Pancreas (tissue), 10 donors: ENCODE data around the gene BCAS1. TPM values are rescaled to one million over a fixed set of nuclear protein-coding genes. Genes with fewer than 3 reads are reported as not detected.

Experiments used
- ATAC-seq, 4 donors: fragments of 200-7000 bp; cut with Tn5 transposase; one replicate each; pipeline versions ENCODE4 v1.8.0 to v1.9.1; 2020; ENCODE audit warnings: mild to moderate bottlenecking in 4 of 4, moderate library complexity in 4 of 4
- DNase-seq, 6 donors: peaks; one replicate each; pipeline ENCODE4 v3.0.0-alpha.2; 2020
- FAIRE-seq: peaks from 2 replicates; lab custom pipeline; 2012; peaks lifted over from hg19 to GRCh38; lab: Jason Lieb, UNC
- H3K27ac ChIP-seq, 4 donors: fragments of 200-600 bp; sonication (generic); 1 replicate in 3 of 4; 2 replicates in 1 of 4; pipeline versions ENCODE4 v1.5.0 to v1.8.0; 2020
- H3K27me3 ChIP-seq, 4 donors: fragments of 200-600 bp; one replicate each; pipeline ENCODE4 v1.8.0; 2021
- H3K36me3 ChIP-seq, 3 donors: fragments of 200-600 bp; sonication (generic) in 1 of 3; one replicate each; pipeline versions ENCODE4 v1.5.0 to v1.8.0; 2020 to 2021
- H3K4me1 ChIP-seq, 3 donors: fragments of 200-600 bp; one replicate each; pipeline ENCODE4 v1.8.0; 2021
- H3K4me3 ChIP-seq, 4 donors: fragments of 200-600 bp; sonication (generic) in 2 of 4; one replicate each; pipeline versions ENCODE4 v1.5.0 to v1.8.0; 2020 to 2021
- H3K9me3 ChIP-seq, 4 donors: fragments of 200-600 bp; one replicate each; pipeline ENCODE4 v1.8.0; 2021
- WGBS, 2 donors: extraction: QIAGEN DNeasy Blood & Tissue Kit; methylation state at CpG; one replicate each; pipeline ENCODE4 v1.1.7; 2013; 5-methylcytosine and 5-hydroxymethylcytosine counted together
- intact Hi-C, 3 donors: fragments of 100-400 bp; cut with DNase I; formaldehyde crosslinking; loops; one replicate each; pipeline versions ENCODE4 v1.11.1 to v1.14.2; 2022
- polyA plus RNA-seq, 2 donors: library from polyadenylated mRNA; stranded (reverse); fragments of 200-250 nt; gene quantifications; one replicate each; pipeline ENCODE4 v1.2.3, GENCODE V29; 2013
- total RNA-seq, 6 donors: library from RNA; stranded (reverse); fragmentation: NEBNext Ultra II Directional in 4 of 6; extraction: Animal tissue kit (Norgen Biotek cat#: 25700) in 4 of 6; gene quantifications; one replicate each; pipeline versions ENCODE4 v1.2.1 to v1.2.4, GENCODE V29; 2021 to 2023
- TF ChIP-seq, protein P1 (sequence below), 4 donors: fragments of 200-600 bp; sonication (generic) in 3 of 4; IDR thresholded peaks; one replicate each; pipeline versions ENCODE4 v1.5.0 to v1.8.0; 2021; ENCODE audit warnings: antibody characterized with exemption in 4 of 4
- donor health status: healthy with polysubstance abuse.
- donor health status: DM: no; HTN: no; CAD: no; lungs with moderate emphysema.
- donor health status: DM: no; HTN: no; CAD: no.
- donor health status: control.
- donor health status: control.
- donor health status: Bipolar disorder and iron deficiency.
- donor health status: DM: yes; HTN: yes; CAD: no.
- donor health status: DM: no; HTN: no; CAD: no.
- donor health status: DM: no; HTN: no; CAD: no.
- donor health status: DM: yes; HTN: yes; CAD: no.

Gene BCAS1
- total and polyA plus RNA-seq, 8 donors: 0.20 to 0.85 (median 0.61) TPM

DNA sequence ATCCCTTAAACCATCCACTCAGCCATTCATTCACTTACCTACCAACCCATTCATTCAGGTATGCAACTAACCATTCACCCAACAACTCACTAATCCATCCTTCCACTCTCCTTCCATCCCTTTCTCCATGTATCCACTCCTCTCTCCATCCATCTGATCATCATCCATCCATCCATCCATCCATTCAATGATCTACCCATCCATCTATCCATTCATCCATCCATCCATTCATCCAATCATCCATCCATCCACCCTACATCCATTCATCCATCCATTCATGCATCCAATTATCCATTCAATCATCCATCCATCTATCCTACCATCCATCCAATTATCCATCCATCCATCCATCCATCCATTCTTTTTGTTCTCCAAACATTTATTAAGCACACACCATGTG is 13.8 kb upstream of the BCAS1 start:
- Histone ChIP-seq H3K4me3 (no peak overlapping the region), H3K27me3 (no peaks in the 10 kb centered on the region), H3K9me3 (no peaks in the 10 kb centered on the region), H3K36me3 (no peaks in the 10 kb centered on the region), H3K27ac (no peak overlapping the region), H3K4me1 (no peaks in the 10 kb centered on the region)
- intact Hi-C loops: no loop called here
- DNase-seq (no peak), FAIRE-seq (no peak), ATAC-seq (no peak)
- TF ChIP-seq, protein P1, sequence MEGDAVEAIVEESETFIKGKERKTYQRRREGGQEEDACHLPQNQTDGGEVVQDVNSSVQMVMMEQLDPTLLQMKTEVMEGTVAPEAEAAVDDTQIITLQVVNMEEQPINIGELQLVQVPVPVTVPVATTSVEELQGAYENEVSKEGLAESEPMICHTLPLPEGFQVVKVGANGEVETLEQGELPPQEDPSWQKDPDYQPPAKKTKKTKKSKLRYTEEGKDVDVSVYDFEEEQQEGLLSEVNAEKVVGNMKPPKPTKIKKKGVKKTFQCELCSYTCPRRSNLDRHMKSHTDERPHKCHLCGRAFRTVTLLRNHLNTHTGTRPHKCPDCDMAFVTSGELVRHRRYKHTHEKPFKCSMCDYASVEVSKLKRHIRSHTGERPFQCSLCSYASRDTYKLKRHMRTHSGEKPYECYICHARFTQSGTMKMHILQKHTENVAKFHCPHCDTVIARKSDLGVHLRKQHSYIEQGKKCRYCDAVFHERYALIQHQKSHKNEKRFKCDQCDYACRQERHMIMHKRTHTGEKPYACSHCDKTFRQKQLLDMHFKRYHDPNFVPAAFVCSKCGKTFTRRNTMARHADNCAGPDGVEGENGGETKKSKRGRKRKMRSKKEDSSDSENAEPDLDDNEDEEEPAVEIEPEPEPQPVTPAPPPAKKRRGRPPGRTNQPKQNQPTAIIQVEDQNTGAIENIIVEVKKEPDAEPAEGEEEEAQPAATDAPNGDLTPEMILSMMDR (IDR thresholded peaks at IDR 0.05): no peak

DNA sequence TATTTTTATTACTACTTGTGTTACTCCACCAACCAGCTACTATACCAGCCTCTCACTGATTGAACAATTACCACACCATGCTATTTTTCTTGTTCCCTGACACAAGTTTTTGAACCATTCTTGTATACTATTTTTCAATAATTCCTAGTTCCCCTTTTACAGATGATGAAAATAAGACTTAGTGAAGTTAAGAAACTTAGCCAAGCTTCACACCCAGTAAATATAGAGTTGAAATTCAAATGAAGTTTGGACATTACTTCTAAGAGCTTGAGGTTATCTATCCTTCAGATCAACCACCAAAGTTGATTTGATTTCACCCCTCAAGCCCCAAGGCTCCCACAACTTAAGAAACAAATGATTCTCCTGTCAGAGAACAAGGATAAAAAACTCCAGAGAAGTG is 13.1 kb upstream of the BCAS1 start:
- Histone ChIP-seq H3K4me3 (no peak overlapping the region), H3K9me3 (no peaks in the 10 kb centered on the region), H3K27ac (no peak overlapping the region), H3K4me1 (no peaks in the 10 kb centered on the region), H3K36me3 (no peaks in the 10 kb centered on the region), H3K27me3 (no peaks in the 10 kb centered on the region)
- intact Hi-C loops: no loop called here
- no peak for FAIRE-seq
- no peak for DNase-seq
- no peak for ATAC-seq
- TF ChIP-seq, protein P1 (IDR thresholded peaks at IDR 0.05): no peak

DNA sequence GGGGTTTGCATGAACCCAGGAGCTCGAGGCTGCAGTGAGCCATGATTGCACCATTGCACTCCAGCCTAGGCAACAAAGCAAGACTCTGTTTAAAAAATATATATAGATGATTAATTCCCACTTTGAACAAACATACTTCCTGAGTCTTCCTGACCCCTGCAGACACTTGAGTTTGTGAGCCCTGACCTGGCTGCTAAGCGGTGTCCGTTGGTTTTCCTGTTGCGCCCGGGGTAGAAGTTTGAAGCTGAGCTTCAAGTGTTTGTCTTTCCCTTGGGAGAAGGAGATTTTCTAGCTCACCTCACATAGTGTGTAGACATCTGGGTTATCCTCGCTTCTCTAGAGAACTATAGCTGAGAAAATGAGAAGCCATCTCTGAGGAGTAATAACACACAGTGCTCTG is 11.7 kb upstream of the BCAS1 start:
- TF ChIP-seq, protein P1 (IDR thresholded peaks at IDR 0.05): no peak
- DNase-seq (no peak), ATAC-seq (no peak), FAIRE-seq (no peak)
- Histone ChIP-seq H3K4me3 (no peak overlapping the region), H3K36me3 (no peaks in the 10 kb centered on the region), H3K9me3 (no peaks in the 10 kb centered on the region), H3K4me1 (no peaks in the 10 kb centered on the region), H3K27me3 (no peaks in the 10 kb centered on the region), H3K27ac (no peak overlapping the region)
- intact Hi-C loops: no loop called here
- 57% methylated on average over 6 of the region's 6 CpGs for WGBS, 2 donors

DNA sequence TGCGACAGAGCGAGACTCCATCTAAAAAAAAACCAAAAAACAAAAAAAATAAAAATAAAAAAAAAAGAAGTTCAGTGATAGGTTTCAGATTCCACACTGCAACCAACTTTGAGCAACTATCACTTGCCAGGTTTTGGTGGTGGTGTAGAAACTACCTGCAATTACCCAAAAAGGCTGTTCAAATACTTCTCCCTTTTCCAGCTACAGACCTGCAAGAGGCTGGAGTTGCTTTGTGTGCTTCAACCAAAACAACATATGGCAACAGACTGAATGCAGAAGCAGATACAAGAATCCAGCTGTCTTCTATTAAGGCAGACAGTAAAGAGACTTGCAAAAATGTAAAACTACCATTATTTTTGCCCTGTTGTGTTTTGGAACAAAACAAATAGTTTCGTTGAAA is 9.3 kb upstream of the BCAS1 start:
- no peaks in the 10 kb centered on the region for H3K4me1 ChIP-seq
- no peak overlapping the region for H3K27ac ChIP-seq
- no peaks in the 10 kb centered on the region for H3K9me3 ChIP-seq
- no peaks in the 10 kb centered on the region for H3K27me3 ChIP-seq
- intact Hi-C loops: no loop called here
- ATAC-seq (no peak), FAIRE-seq (no peak), DNase-seq (no peak)
- no peaks in the 10 kb centered on the region for H3K36me3 ChIP-seq
- H3K4me3 ChIP-seq: no peak overlapping the region
- 61 to 77% methylated on average over 3 of the region's 3 CpGs for WGBS, 2 donors
- TF ChIP-seq, protein P1 (IDR thresholded peaks at IDR 0.05): no peak

DNA sequence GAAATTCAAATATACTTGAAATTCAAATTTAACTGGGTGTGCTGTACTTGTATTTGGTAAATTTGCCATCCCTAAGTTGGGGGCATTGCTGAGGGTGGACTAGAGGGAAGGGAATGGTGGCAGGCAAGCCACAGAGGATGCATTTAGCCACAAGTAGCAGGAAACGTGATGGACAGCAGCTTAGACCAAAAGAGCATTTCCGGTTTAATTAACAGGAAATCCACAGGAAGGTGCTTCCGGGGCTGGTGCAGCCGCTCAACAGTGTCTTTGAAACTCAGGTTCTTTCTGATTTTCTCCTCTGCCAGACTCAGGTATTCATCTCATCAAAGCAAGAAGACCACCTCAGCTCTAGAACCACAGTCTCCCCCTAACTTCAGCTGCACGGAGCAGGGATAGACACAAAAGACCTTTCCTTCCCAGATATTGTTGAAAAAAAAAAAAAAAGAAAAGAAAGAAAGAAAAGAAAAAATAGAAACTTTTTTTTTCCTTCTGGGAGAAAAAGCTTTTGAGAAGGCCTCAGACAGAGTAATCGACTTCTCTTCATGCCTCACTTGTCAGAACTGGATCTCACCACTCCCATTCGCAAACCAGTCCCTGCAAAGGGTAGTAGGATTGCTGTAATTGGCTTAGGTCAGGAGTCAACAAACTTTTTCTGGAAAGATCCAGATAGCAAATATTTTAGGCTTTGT is 8.0 kb upstream of the BCAS1 start:
- Histone ChIP-seq H3K4me1 (no peaks in the 10 kb centered on the region), H3K27me3 (no peaks in the 10 kb centered on the region), H3K27ac (no peak overlapping the region), H3K9me3 (no peaks in the 10 kb centered on the region), H3K36me3 (no peaks in the 10 kb centered on the region), H3K4me3 (no peak overlapping the region)
- TF ChIP-seq, protein P1 (IDR thresholded peaks at IDR 0.05): no peak
- WGBS, 2 donors: 72 to 84% methylated on average over 7 of the region's 7 CpGs
- no peak for DNase-seq
- FAIRE-seq: no peak
- no peak for ATAC-seq
- intact Hi-C loops: no loop called here
